Astrocyte (in vitro differentiated cells and primary cell): ENCODE measurements around the gene RAD54L. TPM values are rescaled to one million over a fixed set of nuclear protein-coding genes. Genes with fewer than 3 reads are reported as not detected.
A peak's percentile ranks its signal among the peaks of the same experiment; 100 is the strongest.
"Not testable (repeated sequence)": the region's sequence is repeated elsewhere in the genome, so short reads cannot be mapped to it uniquely, and the experiment has no call there.

Experiments used
- DNase-seq: peaks from one replicate; pipeline ENCODE4 v3.0.0-alpha.2; 2010; ENCODE audit warnings: low read depth
- FAIRE-seq: peaks from 2 replicates; lab custom pipeline; 2011; peaks lifted over from hg19 to GRCh38; lab: Jason Lieb, UNC
- H2AFZ ChIP-seq: 2 replicates; pipeline ENCODE4 v1.6.0; 2012; ENCODE audit warnings: low read depth, low read length, inconsistent platforms
- H3K27ac ChIP-seq: 2 replicates; pipeline ENCODE4 v1.5.1; 2011; ENCODE audit warnings: low read depth, low read length, inconsistent platforms
- H3K27me3 ChIP-seq: 2 replicates; pipeline ENCODE4 v1.6.0; 2011; ENCODE audit warnings: low read length, inconsistent platforms; ENCODE audit not compliant: insufficient read depth
- H3K36me3 ChIP-seq: 2 replicates; pipeline ENCODE4 v1.5.1; 2011; ENCODE audit warnings: low read length, inconsistent platforms; ENCODE audit not compliant: insufficient read depth
- H3K4me1 ChIP-seq: 2 replicates; pipeline ENCODE4 v1.5.1; 2011; ENCODE audit warnings: low read length, inconsistent platforms; ENCODE audit not compliant: insufficient read depth
- H3K4me2 ChIP-seq: 2 replicates; pipeline ENCODE4 v1.6.0; 2012; ENCODE audit warnings: low read length, inconsistent platforms
- H3K4me3 ChIP-seq: 2 replicates; pipeline ENCODE4 v1.5.1; 2011; ENCODE audit warnings: low read depth, mild to moderate bottlenecking, low read length, inconsistent platforms; ENCODE audit not compliant: insufficient read depth
- H3K79me2 ChIP-seq: 2 replicates; pipeline ENCODE4 v1.6.0; 2012; ENCODE audit warnings: mild to moderate bottlenecking, low read length, inconsistent platforms; ENCODE audit not compliant: insufficient read depth
- H3K9ac ChIP-seq: 2 replicates; pipeline ENCODE4 v1.6.0; 2012; ENCODE audit warnings: mild to moderate bottlenecking, low read length, inconsistent platforms
- H3K9me3 ChIP-seq: 2 replicates; pipeline ENCODE4 v1.5.1; 2012; ENCODE audit warnings: low read depth, mild to moderate bottlenecking, low read length, inconsistent platforms; ENCODE audit not compliant: insufficient read depth
- H4K20me1 ChIP-seq: 2 replicates; pipeline ENCODE4 v1.6.0; 2012; ENCODE audit warnings: low read length, inconsistent platforms; ENCODE audit not compliant: insufficient read depth
- H3K27ac Mint-ChIP-seq: one replicate; pipeline ENCODE4 v1.8.0; 2021; ENCODE audit warnings: mild to moderate bottlenecking, mixed read lengths; ENCODE audit not compliant: unreplicated experiment
- H3K27me3 Mint-ChIP-seq: one replicate; pipeline ENCODE4 v1.8.0; 2021; ENCODE audit warnings: low read depth, mixed read lengths; ENCODE audit not compliant: unreplicated experiment
- H3K36me3 Mint-ChIP-seq: one replicate; pipeline ENCODE4 v1.8.0; 2021; ENCODE audit warnings: low read depth, mixed read lengths; ENCODE audit not compliant: unreplicated experiment
- H3K4me1 Mint-ChIP-seq: one replicate; pipeline ENCODE4 v1.8.0; 2021; ENCODE audit warnings: low read depth, mixed read lengths; ENCODE audit not compliant: unreplicated experiment
- H3K4me3 Mint-ChIP-seq: one replicate; pipeline ENCODE4 v1.8.0; 2021; ENCODE audit warnings: mild to moderate bottlenecking, moderate library complexity, mixed read lengths; ENCODE audit not compliant: unreplicated experiment
- H3K9me3 Mint-ChIP-seq: one replicate; pipeline ENCODE4 v1.8.0; 2021; ENCODE audit warnings: mild to moderate bottlenecking, mixed read lengths; ENCODE audit not compliant: unreplicated experiment
- CTCF ChIP-seq: IDR thresholded peaks from 2 replicates; pipeline ENCODE4 v1.5.1; 2011; ENCODE audit warnings: low read depth, mild to moderate bottlenecking, inconsistent platforms, low read length, moderate library complexity; ENCODE audit not compliant: insufficient read depth
- EZH2 ChIP-seq: IDR thresholded peaks from 2 replicates; pipeline ENCODE4 v1.6.1; 2012; ENCODE audit warnings: mild to moderate bottlenecking, low read length, inconsistent platforms; ENCODE audit not compliant: insufficient read depth
- total RNA-seq: library from RNA; stranded (reverse); gene quantifications from 2 replicates; pipeline ENCODE4 v1.2.1, GENCODE V29; 2021

The RAD54L gene
- total RNA-seq, 1 donor from 2014 or later, result 2.4 TPM

- Histone ChIP-seq H3K9ac (no peak overlapping the region), H3K4me1 (peaks cover 3% of the 10 kb centered on the region), H3K4me3 (no peak overlapping the region), H4K20me1 (no peaks in the 10 kb centered on the region), H3K79me2 (no peaks in the 10 kb centered on the region), H3K9me3 (no peaks in the 10 kb centered on the region), H3K36me3 (no peaks in the 10 kb centered on the region), H3K4me2 (no peak overlapping the region), H3K27ac (no peak overlapping the region), H2AFZ (no peak overlapping the region), H3K27me3 (no peaks in the 10 kb centered on the region)
- no peaks in the 10 kb centered on the region for H3K36me3 Mint-ChIP-seq
- no peaks in the 10 kb centered on the region for H3K27me3 Mint-ChIP-seq
- peak overlapping the region; percentile 26 for H3K27ac Mint-ChIP-seq
- FAIRE-seq, result no peak
- H3K9me3 Mint-ChIP-seq, result no peaks in the 10 kb centered on the region
- no peak for DNase-seq
- H3K4me3 Mint-ChIP-seq, result no peak overlapping the region
- TF ChIP-seq CTCF, result no peak
- TF ChIP-seq EZH2, result no peak
- peaks cover 8% of the 10 kb centered on the region for H3K4me1 Mint-ChIP-seq
These were observed 25.8 kb upstream of the RAD54L start for GRCh38 chr1:46221749-46222148.

- H4K20me1 ChIP-seq, H3K4me1 Mint-ChIP-seq, H3K4me3 Mint-ChIP-seq, H3K9me3 ChIP-seq, H3K27ac ChIP-seq, H3K4me1 ChIP-seq, FAIRE-seq, H3K27me3 ChIP-seq, DNase-seq, H3K9ac ChIP-seq, H3K4me2 ChIP-seq, H3K4me3 ChIP-seq, H3K27ac Mint-ChIP-seq, H2AFZ ChIP-seq, H3K79me2 ChIP-seq, H3K9me3 Mint-ChIP-seq, H3K27me3 Mint-ChIP-seq, H3K36me3 ChIP-seq, H3K36me3 Mint-ChIP-seq: not testable (repeated sequence)
These were observed 24.5 kb upstream of the RAD54L start for GRCh38 chr1:46223055-46223454.

- Mint-ChIP-seq H3K27ac (peak overlapping the region; percentile 91), H3K4me1 (peaks cover 8% of the 10 kb centered on the region), H3K27me3 (no peaks in the 10 kb centered on the region), H3K9me3 (no peaks in the 10 kb centered on the region), H3K4me3 (no peak overlapping the region), H3K36me3 (no peaks in the 10 kb centered on the region)
- no peaks in the 10 kb centered on the region for H4K20me1 ChIP-seq
- no peaks in the 10 kb centered on the region for H3K79me2 ChIP-seq
- no peaks in the 10 kb centered on the region for H3K27me3 ChIP-seq
- H3K4me1 ChIP-seq, result peaks cover 3% of the 10 kb centered on the region
- H3K36me3 ChIP-seq, result no peaks in the 10 kb centered on the region
- H3K4me2 ChIP-seq, result peak overlapping the region; percentile 49
- peak; percentile 76 for DNase-seq
- TF ChIP-seq EZH2, result no peak
- peak; percentile 99 for TF ChIP-seq CTCF
- H3K27ac ChIP-seq, result no peak overlapping the region
- H3K9ac ChIP-seq, result no peak overlapping the region
- peak overlapping the region; percentile 68 for H2AFZ ChIP-seq
- H3K9me3 ChIP-seq, result no peaks in the 10 kb centered on the region
- no peak overlapping the region for H3K4me3 ChIP-seq
- FAIRE-seq, result peak; percentile 86
These were observed 24.1 kb upstream of the RAD54L start for GRCh38 chr1:46223472-46223943.
